A549 treated with AZD2906 at 1 μM for 4 hours (cell line): ENCODE results near the gene DAZ3. TPM values are rescaled to one million over a fixed set of nuclear protein-coding genes. Genes with fewer than 3 reads are reported as not detected.

Experiments
- total RNA-seq: library from RNA; stranded (reverse); fragments of 200-300 nt; extraction: Qiagen RNA extraction; gene quantifications from 5 replicates; pipeline ENCODE4 v1.2.3, GENCODE V29; 2022

Gene DAZ3
- total RNA-seq, result not detected in 5 replicates

GRCh38 chrY:24813293-24813692 lies at the start of gene DAZ3:
TSS of gene DAZ3 (minus strand) at chrY:24813393. CDS start at chrY:24813185, 208 bp downstream.

GRCh38 chrY:24833619-24834018 lies 20.4 kb upstream of the DAZ3 start, which contains the start of gene DAZ4:
TSS of gene DAZ4 (plus strand) at chrY:24833919. CDS start at chrY:24834127, 208 bp downstream.

Other genes with a start within 250 kb of the DAZ3 start
- gene BPY2B, start 195.4 kb downstream of the DAZ3 start, total RNA-seq, result not detected in 5 replicates
- not detected in 5 replicates for gene DAZ4, start 20.5 kb upstream of the DAZ3 start, total RNA-seq
- gene BPY2C, start 238.7 kb upstream of the DAZ3 start, total RNA-seq, result not detected in 5 replicates